PFSK-1 (cell line): ENCODE data around the gene DAB2IP.

ENCODE experiments used
- FOXP2 ChIP-seq: optimal IDR thresholded peaks from 2 replicates; pipeline ENCODE3; 2011; ENCODE audit warnings: borderline replicate concordance, control low read depth, inconsistent platforms; ENCODE audit not compliant: insufficient read depth; ENCODE audit errors: extremely low read length, extremely low read depth
- POLR2AphosphoS5 ChIP-seq: IDR thresholded peaks from 2 replicates; pipeline ENCODE4 v1.6.1; 2012; ENCODE audit warnings: low read depth, mild to moderate bottlenecking, control low read depth, low read length, moderate library complexity
- REST ChIP-seq, 2 experiments: IDR thresholded peaks; 2 replicates each; pipeline versions ENCODE4 v1.6.1 to v1.8.0; 2011 to 2012; ENCODE audit warnings: low read depth in 2 of 2, low read length in 2 of 2, control low read depth in 1 of 2, inconsistent platforms in 1 of 2, mild to moderate bottlenecking in 1 of 2, moderate library complexity in 1 of 2; ENCODE audit not compliant: insufficient read depth in 1 of 2
- SIN3A ChIP-seq: IDR thresholded peaks from 2 replicates; pipeline ENCODE4 v1.6.1; 2012; ENCODE audit warnings: mild to moderate bottlenecking, low read length, moderate library complexity, borderline replicate concordance; ENCODE audit not compliant: insufficient read depth
- TAF1 ChIP-seq: IDR thresholded peaks from 2 replicates; pipeline ENCODE4 v1.6.1; 2012; ENCODE audit warnings: low read length, control low read depth, borderline replicate concordance; ENCODE audit not compliant: insufficient read depth

GRCh38 chr9:121652021-121652837, 795 bp downstream of the DAB2IP start:
- no peak for TF ChIP-seq REST (IDR thresholded peaks at IDR 0.05; ENCODE audit: insufficient read depth in 1 of 2, low read depth in 2 of 2, low read length in 2 of 2)
- TF ChIP-seq SIN3A, result no peak
- no peak for TF ChIP-seq POLR2AphosphoS5
- no peak for TF ChIP-seq TAF1
- no peak for TF ChIP-seq FOXP2
